Hepatocyte (in vitro differentiated cells): ENCODE measurements around the gene PATE3. TPM values are rescaled to one million over a fixed set of nuclear protein-coding genes. Genes with fewer than 3 reads are reported as not detected.

ENCODE experiments used
- DNase-seq: peaks from one replicate; pipeline ENCODE4 v3.0.0-alpha.2; 2016; ENCODE audit warnings: low spot score
- H2AFZ ChIP-seq: fragments of 200-600 bp; sonication (generic); 2 replicates; pipeline ENCODE4 v1.6.0; 2016; ENCODE audit warnings: antibody characterized with exemption, mild to moderate bottlenecking
- H3K27ac ChIP-seq: fragments of 200-600 bp; sonication (generic); 2 replicates; pipeline ENCODE4 v1.5.1; 2016; ENCODE audit warnings: mild to moderate bottlenecking
- H3K27me3 ChIP-seq: fragments of 200-600 bp; sonication (generic); 2 replicates; pipeline ENCODE4 v1.6.1; 2016
- H3K36me3 ChIP-seq: fragments of 200-600 bp; sonication (generic); replicated peaks from 2 replicates; pipeline ENCODE4 v1.5.1; 2016; ENCODE audit warnings: low read depth; ENCODE audit not compliant: insufficient read depth
- H3K4me1 ChIP-seq: fragments of 200-600 bp; sonication (generic); 2 replicates; pipeline ENCODE4 v1.5.1; 2016; ENCODE audit warnings: mild to moderate bottlenecking, moderate library complexity; ENCODE audit not compliant: insufficient read depth
- H3K4me2 ChIP-seq: fragments of 200-600 bp; sonication (generic); 2 replicates; pipeline ENCODE4 v1.6.0; 2016
- H3K4me3 ChIP-seq: fragments of 200-600 bp; sonication (generic); 2 replicates; pipeline ENCODE4 v1.5.1; 2016; ENCODE audit warnings: mild to moderate bottlenecking
- H3K79me2 ChIP-seq: fragments of 200-600 bp; sonication (generic); 2 replicates; pipeline ENCODE4 v1.6.0; 2017; ENCODE audit warnings: mild to moderate bottlenecking
- H3K9me2 ChIP-seq: fragments of 200-600 bp; sonication (generic); replicated peaks from 2 replicates; pipeline ENCODE4 v1.6.0; 2017; ENCODE audit warnings: mild to moderate bottlenecking; ENCODE audit not compliant: insufficient read depth
- H3K9me3 ChIP-seq: fragments of 200-600 bp; sonication (generic); 2 replicates; pipeline ENCODE4 v1.5.1; 2016; ENCODE audit warnings: low read depth, mild to moderate bottlenecking
- H4K20me1 ChIP-seq: fragments of 200-600 bp; sonication (generic); 2 replicates; pipeline ENCODE4 v1.6.0; 2016; ENCODE audit warnings: mild to moderate bottlenecking; ENCODE audit not compliant: insufficient read depth, poor library complexity, severe bottlenecking
- EZH2 ChIP-seq: fragments of 200-600 bp; sonication (generic); IDR thresholded peaks from 2 replicates; pipeline ENCODE4 v1.6.1; 2016; ENCODE audit warnings: antibody characterized with exemption, mild to moderate bottlenecking, borderline replicate concordance
- EZH2phosphoT487 ChIP-seq: fragments of 200-600 bp; sonication (generic); IDR thresholded peaks from one replicate; pipeline ENCODE4 v1.6.1; 2018; ENCODE audit warnings: antibody characterized with exemption, mild to moderate bottlenecking, low read depth, moderate library complexity; ENCODE audit not compliant: unreplicated experiment, severe bottlenecking
- WGBS: methylation state at CpG from one replicate; pipeline ENCODE4 v1.1.6; 2016; ENCODE audit warnings: low lambda C conversion rate; ENCODE audit errors: missing lambda C conversion rate; 5-methylcytosine and 5-hydroxymethylcytosine counted together
- polyA plus RNA-seq: library from polyadenylated mRNA; unstranded; fragments of >200 nt; fragmentation: Nextera tagmentation; extraction: Ambion mirVana; gene quantifications from 2 replicates; pipeline ENCODE4 v1.2.1, GENCODE V29; 2016
- total RNA-seq: library from RNA; depleted of rRNA; stranded (reverse); fragments of >200 nt; gene quantifications from 2 replicates; pipeline ENCODE4 v1.2.3, GENCODE V29; 2014
- TF ChIP-seq, protein P1 (sequence below): fragments of 200-600 bp; sonication (generic); IDR thresholded peaks from 2 replicates; pipeline ENCODE4 v1.5.1; 2016; ENCODE audit warnings: antibody characterized with exemption, mild to moderate bottlenecking; ENCODE audit not compliant: poor library complexity

The PATE3 gene
- total and polyA plus RNA-seq, 2 experiments from 2014 or later: not detected

- Histone ChIP-seq H3K4me1 (no peaks in the 10 kb centered on the region), H3K9me2 (no peaks in the 10 kb centered on the region), H3K9me3 (no peaks in the 10 kb centered on the region), H3K79me2 (no peaks in the 10 kb centered on the region), H3K27me3 (no peaks in the 10 kb centered on the region), H3K4me3 (no peak overlapping the region), H2AFZ (no peak overlapping the region), H3K36me3 (no peaks in the 10 kb centered on the region), H4K20me1 (no peaks in the 10 kb centered on the region), H3K4me2 (no peak overlapping the region), H3K27ac (no peak overlapping the region)
- TF ChIP-seq, protein P1, sequence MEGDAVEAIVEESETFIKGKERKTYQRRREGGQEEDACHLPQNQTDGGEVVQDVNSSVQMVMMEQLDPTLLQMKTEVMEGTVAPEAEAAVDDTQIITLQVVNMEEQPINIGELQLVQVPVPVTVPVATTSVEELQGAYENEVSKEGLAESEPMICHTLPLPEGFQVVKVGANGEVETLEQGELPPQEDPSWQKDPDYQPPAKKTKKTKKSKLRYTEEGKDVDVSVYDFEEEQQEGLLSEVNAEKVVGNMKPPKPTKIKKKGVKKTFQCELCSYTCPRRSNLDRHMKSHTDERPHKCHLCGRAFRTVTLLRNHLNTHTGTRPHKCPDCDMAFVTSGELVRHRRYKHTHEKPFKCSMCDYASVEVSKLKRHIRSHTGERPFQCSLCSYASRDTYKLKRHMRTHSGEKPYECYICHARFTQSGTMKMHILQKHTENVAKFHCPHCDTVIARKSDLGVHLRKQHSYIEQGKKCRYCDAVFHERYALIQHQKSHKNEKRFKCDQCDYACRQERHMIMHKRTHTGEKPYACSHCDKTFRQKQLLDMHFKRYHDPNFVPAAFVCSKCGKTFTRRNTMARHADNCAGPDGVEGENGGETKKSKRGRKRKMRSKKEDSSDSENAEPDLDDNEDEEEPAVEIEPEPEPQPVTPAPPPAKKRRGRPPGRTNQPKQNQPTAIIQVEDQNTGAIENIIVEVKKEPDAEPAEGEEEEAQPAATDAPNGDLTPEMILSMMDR: no peak
- TF ChIP-seq EZH2phosphoT487 (no peak), EZH2 (no peak)
- DNase-seq: no peak
- 77% methylated on average over 6 of the region's 6 CpGs for WGBS
Observed at GRCh38 chr11:125835748-125836147, 47.8 kb downstream of the PATE3 start.

Other genes with a start within 250 kb of the PATE3 start
- gene EI24, start 218.7 kb upstream of the PATE3 start, total RNA-seq: 76.2 and 95.0 TPM in 2 replicates
- gene EI24, start 218.7 kb upstream of the PATE3 start, polyA plus RNA-seq: 103 and 130 TPM in 2 replicates
- gene STT3A, start 195.3 kb upstream of the PATE3 start, total RNA-seq: 198 and 229 TPM in 2 replicates
- gene STT3A, start 195.3 kb upstream of the PATE3 start, polyA plus RNA-seq: 191 and 192 TPM in 2 replicates
- gene CHEK1, start 163.0 kb upstream of the PATE3 start, total RNA-seq: 10.0 and 16.3 TPM in 2 replicates
- 8.6 and 8.8 TPM in 2 replicates for gene CHEK1, start 163.0 kb upstream of the PATE3 start, polyA plus RNA-seq
- not detected in 2 replicates for gene ACRV1, start 107.3 kb upstream of the PATE3 start, total RNA-seq
- gene ACRV1, start 107.3 kb upstream of the PATE3 start, polyA plus RNA-seq: 0.08 TPM in 1 of 2 replicates, not detected in the other
- gene PATE1, start 41.8 kb upstream of the PATE3 start, total RNA-seq: not detected in 2 replicates
- not detected in 2 replicates for gene PATE1, start 41.8 kb upstream of the PATE3 start, polyA plus RNA-seq
- gene PATE2, start 9.3 kb upstream of the PATE3 start, total RNA-seq: not detected in 2 replicates
- gene PATE2, start 9.3 kb upstream of the PATE3 start, polyA plus RNA-seq: 0.16 and 0.69 TPM in 2 replicates
- not detected in 2 replicates for gene PATE4, start 45.2 kb downstream of the PATE3 start, total RNA-seq
- gene PATE4, start 45.2 kb downstream of the PATE3 start, polyA plus RNA-seq: 0.35 TPM in 1 of 2 replicates, not detected in the other
- 4.1 and 5.7 TPM in 2 replicates for gene HYLS1, start 99.5 kb downstream of the PATE3 start, total RNA-seq
- 4.3 and 5.4 TPM in 2 replicates for gene HYLS1, start 99.5 kb downstream of the PATE3 start, polyA plus RNA-seq
- 14.1 and 17.5 TPM in 2 replicates for gene PUS3, start 115.1 kb downstream of the PATE3 start, total RNA-seq
- gene PUS3, start 115.1 kb downstream of the PATE3 start, polyA plus RNA-seq: 7.3 and 11.3 TPM in 2 replicates
- gene DDX25, start 116.4 kb downstream of the PATE3 start, total RNA-seq: 0.48 and 0.80 TPM in 2 replicates
- gene DDX25, start 116.4 kb downstream of the PATE3 start, polyA plus RNA-seq: 0.87 TPM in 1 of 2 replicates, not detected in the other
- gene VSIG10L2, start 157.9 kb downstream of the PATE3 start, total RNA-seq: not detected in 2 replicates
- 0.04 TPM in 1 of 2 replicates, not detected in the other for gene VSIG10L2, start 157.9 kb downstream of the PATE3 start, polyA plus RNA-seq